IPS DF 4.7 (cell line): ENCODE measurements around the gene ZDHHC7.

Source experiments
- DNase-seq: peaks from one replicate; pipeline ENCODE4 v3.0.0-alpha.2; 2013; ENCODE audit warnings: low spot score; ENCODE audit errors: extremely low read depth

Gene ZDHHC7

GRCh38 chr16:84965428-84966415, 45.6 kb downstream of the ZDHHC7 start:
- no peak for DNase-seq

DNA sequence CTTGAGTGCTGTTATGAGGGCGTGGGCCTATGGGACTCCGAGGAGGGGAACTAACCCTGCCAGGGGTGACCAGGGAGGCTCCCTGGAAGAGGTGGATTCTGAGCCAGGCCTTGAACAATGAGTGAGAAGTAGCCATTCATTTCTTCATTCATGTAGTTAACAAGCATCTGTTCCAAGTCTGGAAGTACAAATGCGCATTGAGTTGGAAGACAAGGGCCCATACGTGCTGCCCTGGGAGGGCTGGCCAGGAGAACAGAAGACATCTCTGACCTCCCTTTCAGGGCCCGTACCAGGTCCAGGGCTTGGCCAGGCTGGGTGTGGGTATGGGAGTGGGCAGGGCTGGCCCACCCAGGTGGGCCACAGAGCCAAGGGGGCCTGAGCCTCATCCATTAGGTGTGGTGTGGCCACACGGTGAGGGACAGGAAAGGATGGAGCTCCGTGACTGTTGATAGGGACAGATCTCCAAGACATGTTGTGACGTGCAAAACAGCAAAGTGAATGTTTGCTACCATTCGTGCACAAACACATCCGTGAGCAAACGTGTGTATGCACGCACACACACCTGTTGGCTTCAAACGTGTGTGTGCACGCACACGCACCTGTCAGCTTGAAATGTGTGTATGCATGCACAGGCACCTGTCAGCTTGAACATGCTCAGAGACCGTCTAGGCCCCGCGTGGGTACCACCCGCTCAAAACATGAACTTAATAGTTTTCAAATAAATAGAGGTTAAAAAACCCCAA, 46.8 kb downstream of the ZDHHC7 start:
- no peak for DNase-seq

GRCh38 chr16:84963066-84963465, 48.3 kb downstream of the ZDHHC7 start:
- no peak for DNase-seq

- DNase-seq = no peak
Observed at GRCh38 chr16:84960942-84961341, 50.4 kb downstream of the ZDHHC7 start.

DNA sequence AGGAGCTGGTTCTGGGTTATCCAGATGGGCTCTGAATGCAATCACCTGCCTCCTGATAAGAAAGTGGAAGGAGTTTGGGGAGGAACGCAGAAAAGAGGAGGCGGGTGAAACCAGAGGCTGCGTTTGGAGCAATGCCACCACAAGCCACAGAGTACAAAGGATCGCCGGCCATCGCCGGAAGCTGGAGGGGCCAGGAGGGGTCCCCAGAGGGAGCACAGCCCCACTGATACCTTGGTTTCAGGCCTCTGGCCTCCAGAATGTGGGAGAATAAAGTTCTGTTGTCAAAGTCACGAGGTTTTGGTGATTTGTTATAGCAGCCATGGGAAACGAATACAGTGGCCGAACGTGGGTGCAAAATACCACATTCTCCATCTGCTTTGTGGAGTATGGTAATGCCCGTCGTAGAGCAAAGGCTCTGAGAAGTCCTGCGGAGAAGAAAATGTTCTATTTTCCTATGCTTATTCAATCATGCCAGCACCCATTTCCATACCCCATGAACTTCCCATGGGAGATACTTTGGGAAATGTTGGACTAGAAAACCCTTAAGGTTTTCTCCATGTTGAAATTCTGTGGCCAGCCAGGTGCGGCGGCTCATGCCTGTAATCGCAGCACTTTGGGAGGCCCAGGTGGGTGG, 51.4 kb downstream of the ZDHHC7 start:
- no peak for DNase-seq

DNA sequence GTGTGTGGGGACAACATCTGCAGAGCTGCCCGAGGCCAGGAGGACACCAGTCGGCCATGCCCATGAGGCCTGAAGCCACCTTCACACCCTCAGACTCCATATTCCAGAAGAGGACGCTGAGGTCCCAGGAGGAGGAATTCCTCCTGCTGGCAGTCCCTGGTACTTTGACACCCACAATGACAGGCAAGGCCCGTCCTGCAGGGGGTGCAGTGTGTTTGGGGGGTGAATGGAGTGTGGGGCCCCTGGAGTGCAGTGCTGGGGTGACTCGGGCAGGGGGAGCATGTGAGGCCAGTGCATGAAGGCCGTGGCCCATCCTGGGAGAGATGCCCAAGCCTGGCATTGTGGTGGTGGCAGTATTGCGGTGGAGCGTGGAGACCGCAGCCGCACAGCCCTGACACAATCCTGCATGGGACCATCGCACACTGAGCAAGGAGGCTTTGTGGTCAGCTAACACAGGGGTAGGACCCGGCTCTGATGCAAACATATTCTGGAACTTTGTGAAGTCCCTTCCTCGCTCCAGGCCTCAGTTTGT, 52.2 kb downstream of the ZDHHC7 start:
- no peak for DNase-seq

- DNase-seq = no peak
Observed at GRCh38 chr16:84957792-84958191, 53.5 kb downstream of the ZDHHC7 start.

DNA sequence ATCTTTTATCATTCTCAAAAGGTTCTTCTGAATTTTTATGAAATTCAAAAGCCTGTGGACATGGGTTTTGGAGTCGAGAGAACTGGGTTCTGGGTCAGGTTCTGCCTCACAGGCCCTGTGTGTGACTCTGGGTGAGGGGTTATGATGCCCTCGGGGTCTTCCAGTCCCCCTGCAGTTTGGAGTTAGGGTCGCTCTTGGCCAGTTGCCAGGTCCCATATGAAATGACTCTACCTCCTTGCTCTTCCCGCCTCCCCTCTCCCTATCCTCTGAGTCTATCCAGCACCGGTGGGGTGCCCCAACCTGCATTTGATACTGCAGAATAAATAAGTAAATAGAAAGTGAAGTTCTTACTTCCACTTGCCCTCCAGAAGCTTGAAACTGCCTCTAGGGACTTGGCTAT, 54.1 kb downstream of the ZDHHC7 start:
- no peak for DNase-seq

- no peak for DNase-seq
Observed at GRCh38 chr16:84955427-84955826, 55.9 kb downstream of the ZDHHC7 start.

GRCh38 chr16:84953190-84953746, 58.1 kb downstream of the ZDHHC7 start:
- no peak for DNase-seq

DNA sequence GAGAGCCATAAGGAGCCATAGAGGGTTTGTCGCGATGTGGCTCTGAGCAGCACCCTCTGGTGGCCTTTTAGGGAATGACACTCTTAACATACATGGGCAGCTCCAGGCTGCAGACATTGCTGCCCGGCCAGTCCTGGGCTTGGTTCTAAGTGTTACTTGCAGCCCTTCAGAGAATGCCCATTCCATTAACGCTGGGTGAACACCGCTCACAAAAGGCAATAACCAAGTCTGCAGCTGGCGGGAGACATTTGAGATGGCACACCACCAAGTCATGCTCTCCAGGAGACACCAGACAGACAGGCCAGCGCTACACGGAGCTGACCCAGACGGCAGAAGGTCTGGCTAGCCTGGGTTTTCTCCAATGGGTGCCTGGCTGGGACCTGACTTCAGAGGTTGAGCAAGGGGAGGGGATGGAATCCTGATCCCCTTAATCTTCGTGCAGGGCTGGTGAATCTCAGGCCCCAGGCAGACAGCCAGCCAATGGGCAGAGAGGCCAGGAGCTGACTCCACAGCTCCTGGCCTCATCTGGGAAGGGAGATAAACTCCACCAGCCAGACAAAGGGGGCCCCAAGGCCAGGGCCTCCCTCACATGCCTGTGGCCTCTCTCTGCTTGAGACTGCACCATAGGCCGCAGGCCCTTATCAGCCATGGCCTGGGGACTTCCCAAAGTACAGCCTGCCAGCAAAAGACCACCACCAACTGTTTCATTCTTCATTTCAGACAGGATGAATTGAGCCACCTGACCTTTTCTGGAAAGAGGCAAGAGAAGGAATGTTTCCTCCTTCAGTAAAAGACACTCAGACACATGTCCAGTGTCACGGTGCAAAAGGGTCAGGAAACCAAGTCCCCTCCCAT, 58.8 kb downstream of the ZDHHC7 start:
- peak; percentile 71 for DNase-seq

DNA sequence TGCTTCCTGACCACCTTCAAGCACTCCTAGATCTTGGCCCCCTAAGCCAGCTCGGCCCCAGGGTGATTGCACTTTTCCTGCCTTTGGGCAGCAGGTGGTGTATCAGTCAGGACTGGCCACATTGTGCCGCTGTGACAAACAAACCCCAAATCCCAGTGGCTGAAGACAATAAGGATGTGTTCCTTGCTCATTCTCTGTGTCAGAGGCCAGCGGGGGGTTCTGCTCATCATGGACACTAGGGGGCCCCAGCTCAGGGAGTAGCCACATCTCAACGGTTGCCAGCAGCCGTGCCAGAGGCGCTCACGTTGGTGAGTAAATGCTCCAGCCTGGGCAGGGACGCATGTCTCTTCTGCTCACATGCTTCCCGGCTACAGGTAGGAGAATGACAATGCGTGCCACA, 60.4 kb downstream of the ZDHHC7 start:
- DNase-seq = no peak

DNA sequence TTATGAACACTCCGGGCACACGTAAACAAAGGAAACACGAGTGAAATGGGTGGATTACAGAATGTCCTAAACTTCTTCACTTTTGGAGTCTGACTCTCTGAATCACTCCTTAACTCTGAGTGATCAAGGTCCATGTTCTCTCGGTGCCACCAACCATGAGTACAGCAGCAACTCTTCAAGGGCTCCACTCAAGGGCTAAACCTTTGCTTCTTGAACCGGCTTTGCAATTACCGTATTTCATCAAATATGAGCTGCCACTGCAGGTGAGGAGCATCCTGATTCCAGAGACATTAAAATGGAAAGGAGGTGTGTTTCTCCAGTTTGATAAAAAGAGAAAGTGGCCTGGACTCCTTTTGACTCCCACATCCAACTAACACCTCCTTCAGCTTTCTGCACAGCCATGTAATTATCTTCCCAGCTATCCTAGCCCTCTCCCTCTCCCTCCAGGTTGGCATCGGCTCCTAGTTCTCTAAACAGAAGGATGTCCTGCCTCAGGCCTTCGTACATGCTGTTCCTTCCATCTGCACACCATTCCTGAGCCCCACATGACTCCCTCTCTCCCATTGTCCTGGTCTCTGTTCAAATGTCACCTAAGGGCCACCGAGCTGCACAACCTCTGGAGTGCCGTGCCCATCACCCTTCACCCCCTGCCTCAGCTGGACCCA, 61.4 kb downstream of the ZDHHC7 start:
- DNase-seq = no peak

GRCh38 chr16:84948851-84949610, 62.3 kb downstream of the ZDHHC7 start:
- DNase-seq = no peak

GRCh38 chr16:84947996-84948850, 63.1 kb downstream of the ZDHHC7 start:
- DNase-seq = no peak

DNA sequence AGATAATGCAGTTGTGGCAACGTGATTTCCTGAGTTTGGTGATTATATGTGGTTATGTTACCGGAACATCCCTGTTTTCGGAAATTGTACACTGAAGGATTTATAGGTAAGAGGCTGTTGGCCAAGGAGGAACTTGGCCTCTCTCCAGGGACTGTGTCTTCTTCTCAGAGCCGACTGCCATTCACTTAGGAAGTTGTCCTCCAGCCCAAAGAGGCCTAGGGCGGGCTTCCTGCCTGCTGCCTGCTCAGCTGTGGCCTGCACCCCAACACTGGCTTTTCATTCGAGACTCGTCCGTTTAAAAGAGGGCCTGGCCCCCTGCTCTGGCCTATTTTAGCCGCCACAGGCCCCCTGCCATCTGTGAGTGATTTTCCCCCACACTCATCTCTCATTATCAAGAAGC, 64.3 kb downstream of the ZDHHC7 start:
- no peak for DNase-seq

GRCh38 chr16:84943620-84944019, 67.7 kb downstream of the ZDHHC7 start:
- DNase-seq = no peak

DNA sequence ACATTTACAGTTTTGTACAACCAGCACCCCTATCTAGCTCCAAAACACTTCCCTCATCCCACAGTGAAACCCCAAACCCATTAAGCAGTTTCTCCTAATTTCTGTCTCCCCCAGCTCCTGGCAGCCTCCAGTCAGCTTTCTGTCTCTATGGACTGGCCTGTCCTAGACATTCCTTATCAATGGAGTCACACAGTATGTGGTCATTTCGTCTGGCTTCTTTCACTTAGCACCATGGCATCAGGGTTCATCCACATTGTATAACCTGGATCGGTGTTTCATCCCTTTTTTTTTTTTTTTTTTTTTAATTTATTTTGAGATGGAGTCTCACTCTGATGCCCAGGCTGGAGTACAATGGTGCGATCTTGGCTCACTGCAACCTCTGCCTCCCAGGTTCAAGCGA, 68.5 kb downstream of the ZDHHC7 start:
- no peak for DNase-seq
